ENCODE measurements around the gene SLC6A13. TPM values are rescaled to one million over a fixed set of nuclear protein-coding genes. Genes with fewer than 3 reads are reported as not detected.

Gene SLC6A13
- total RNA-seq, 1 experiment from 2014 or later = not detected

- peaks cover 15 to 26% of the 10 kb centered on the region in 2 experiments for H3K4me1 Mint-ChIP-seq
- no peak overlapping the region for H2AFZ ChIP-seq (ENCODE audit: low read length)
- no peak overlapping the region for H3K4me3 Mint-ChIP-seq
- no peak overlapping the region for H3T11ph ChIP-seq (ENCODE audit: low read length)
- H4K5ac ChIP-seq (ENCODE audit: insufficient read length, low read depth, low read length) = no peak overlapping the region
- no peak overlapping the region for H3K9ac ChIP-seq (ENCODE audit: extremely low read depth, insufficient read length, low read length)
- no peak overlapping the region for H2BK12ac ChIP-seq (ENCODE audit: insufficient read length, low read depth, low read length)
- H2BK5ac ChIP-seq (ENCODE audit: insufficient read length, low read length) = no peak overlapping the region
- no CpG with 5 or more reads among the region's 17 CpGs for WGBS (ENCODE audit: extremely low coverage, insufficient read length, low lambda C conversion rate)
- no peaks in the 10 kb centered on the region for H4K20me1 ChIP-seq (ENCODE audit: control insufficient read depth, insufficient read depth, insufficient read length)
- H2BK20ac ChIP-seq (ENCODE audit: low read depth, low read length, poor library complexity, severe bottlenecking) = no peak overlapping the region
- no peak overlapping the region for H3K18ac ChIP-seq (ENCODE audit: insufficient read length, low read depth, low read length)
- no peak for TF ChIP-seq CTCF (conservative IDR thresholded peaks at IDR 0.05)
- H2AK5ac ChIP-seq (ENCODE audit: insufficient read length, low read length) = no peak overlapping the region
- no peak overlapping the region; the same call in 1 of the 2 replicates for H3K14ac ChIP-seq (ENCODE audit: insufficient read depth, low read length)
- H3K56ac ChIP-seq (ENCODE audit: insufficient read length, low read depth, low read length) = no peak overlapping the region
- 0 out of 2 replicates have a peak, but pooled peaks cover 4% of the 10 kb centered on the region for H3K27me3 ChIP-seq (ENCODE audit: insufficient read depth, low read length)
- no peaks in the 10 kb centered on the region for H3K9me3 ChIP-seq (ENCODE audit: control insufficient read depth, low read depth, low read length)
- no peaks in the 10 kb centered on the region for H3K79me1 ChIP-seq (ENCODE audit: insufficient read depth, low read depth, low read length, poor library complexity, severe bottlenecking)
- H3K27me3 Mint-ChIP-seq (ENCODE audit: low read depth) = peaks cover 17% of the 10 kb centered on the region
- H3K23ac ChIP-seq (ENCODE audit: insufficient read length, low read depth, low read length) = no peak overlapping the region
- no peaks in the 10 kb centered on the region for H3K9me3 Mint-ChIP-seq
- 0 out of 7 replicates have a peak overlapping the region, but pooled peaks of 1 of the 3 experiments have one; percentile 12 for H3K27ac Mint-ChIP-seq
- no peak overlapping the region for H4K91ac ChIP-seq (ENCODE audit: insufficient read length, low read depth, low read length)
- no peak overlapping the region for H3K27ac ChIP-seq (ENCODE audit: insufficient read length, low read depth, low read length)
- H3K4me1 ChIP-seq (ENCODE audit: insufficient read depth, low read length) = 0 out of 2 replicates have a peak, but pooled peaks cover 4% of the 10 kb centered on the region
- H2BK120ac ChIP-seq (ENCODE audit: low read depth, low read length, poor library complexity, severe bottlenecking) = no peak overlapping the region
- H2BK15ac ChIP-seq (ENCODE audit: low read depth, low read length) = no peak overlapping the region
- H3K4ac ChIP-seq (ENCODE audit: low read depth, low read length) = no peak overlapping the region
- no peaks in the 10 kb centered on the region; a peak in 1 of 7 replicates for H3K36me3 Mint-ChIP-seq (ENCODE audit: insufficient read depth in 1 of 3, low read depth in 3 of 3)
- DNase-seq = no peak
- H4K8ac ChIP-seq (replicated peaks; ENCODE audit: insufficient read length, low read depth, low read length) = no peak overlapping the region
- H3K79me2 ChIP-seq (ENCODE audit: insufficient read depth, low read length) = no peaks in the 10 kb centered on the region
- no peak overlapping the region for H3K4me2 ChIP-seq (ENCODE audit: insufficient read depth, insufficient read length, low read length)
- H3K23me2 ChIP-seq (ENCODE audit: insufficient read length, low read depth, low read length, poor library complexity, severe bottlenecking) = no peaks in the 10 kb centered on the region
Observed at GRCh38 chr12:181921-182320, 80.7 kb downstream of the SLC6A13 start.

Data from H9 (cell line).